H1 (cell line): ENCODE measurements around the gene NDUFB11. TPM values are rescaled to one million over a fixed set of nuclear protein-coding genes. Genes with fewer than 3 reads are reported as not detected.

Experiments used
- CTCF ChIA-PET: fragments of 300-600 bp; sonication (Branson Sonifier 250); formaldehyde crosslinking; loops from one replicate; lab custom pipeline; 2021; ENCODE audit not compliant: partially characterized antibody; lab: Charles Lee
- POLR2A ChIA-PET: fragments of 300-600 bp; sonication (Branson Sonifier 250); formaldehyde crosslinking; loops from one replicate; lab custom pipeline; 2021; ENCODE audit warnings: inconsistent platforms; ENCODE audit not compliant: partially characterized antibody; lab: Charles Lee
- DNase-seq, 2 experiments: peaks; one replicate each; pipeline versions ENCODE4 v3.0.0 to v3.0.0-alpha.2; 2010 to 2022; ENCODE audit warnings: low spot score in 2 of 2, low read depth in 1 of 2, mixed read lengths in 1 of 2
- FAIRE-seq: peaks from 2 replicates; lab custom pipeline; 2011; peaks lifted over from hg19 to GRCh38; lab: Jason Lieb, UNC
- H2AFZ ChIP-seq: 2 replicates; pipeline ENCODE4 v1.8.1; 2012; ENCODE audit warnings: low read length, inconsistent platforms
- H2AK5ac ChIP-seq: 2 replicates; pipeline ENCODE4 v1.6.1; 2013; ENCODE audit warnings: low read depth, low read length
- H2BK120ac ChIP-seq: replicated peaks from 2 replicates; pipeline ENCODE3; 2013; ENCODE audit warnings: low read depth, low read length, inconsistent platforms
- H2BK12ac ChIP-seq: 2 replicates; pipeline ENCODE4 v1.6.1; 2013; ENCODE audit warnings: low read depth, low read length
- H2BK15ac ChIP-seq: 2 replicates; pipeline ENCODE4 v1.6.1; 2013; ENCODE audit warnings: low read length
- H2BK20ac ChIP-seq: 2 replicates; pipeline ENCODE4 v1.6.1; 2013; ENCODE audit warnings: low read length
- H2BK5ac ChIP-seq: 2 replicates; pipeline ENCODE4 v1.6.1; 2013; ENCODE audit warnings: low read depth, low read length
- H3K14ac ChIP-seq: 2 replicates; pipeline ENCODE4 v1.6.1; 2013; ENCODE audit warnings: inconsistent platforms; ENCODE audit not compliant: insufficient read length
- H3K18ac ChIP-seq: 2 replicates; pipeline ENCODE4 v1.6.1; 2013; ENCODE audit warnings: low read length; ENCODE audit errors: extremely low read depth
- H3K23ac ChIP-seq: 2 replicates; pipeline ENCODE4 v1.6.1; 2013; ENCODE audit warnings: inconsistent platforms; ENCODE audit not compliant: insufficient read length
- H3K23me2 ChIP-seq: 2 replicates; pipeline ENCODE4 v1.6.1; 2013; ENCODE audit warnings: low read depth, low read length
- H3K27ac ChIP-seq: 2 replicates; pipeline ENCODE4 v1.6.1; 2011; ENCODE audit warnings: low read depth, low read length, inconsistent platforms
- H3K27me3 ChIP-seq, 4 experiments: replicated peaks in 1 of 4; 1 replicate in 1 of 4; 2 replicates in 3 of 4; pipeline versions ENCODE4 v1.6.1 to v1.8.1; 2011 to 2013; ENCODE audit warnings: low read length in 3 of 4, mild to moderate bottlenecking in 3 of 4, inconsistent platforms in 2 of 4, mixed read lengths in 2 of 4, moderate library complexity in 1 of 4; ENCODE audit not compliant: control insufficient read depth in 3 of 4, insufficient read depth in 3 of 4; ENCODE audit errors: extremely low read depth in 1 of 4
- H3K36me3 ChIP-seq, 4 experiments: 2 replicates each; pipeline versions ENCODE4 v1.6.1 to v1.8.1; 2011 to 2013; ENCODE audit warnings: mild to moderate bottlenecking in 4 of 4, low read length in 3 of 4, moderate library complexity in 2 of 4, control low read depth in 1 of 4, inconsistent platforms in 1 of 4; ENCODE audit not compliant: insufficient read depth in 4 of 4, control insufficient read depth in 2 of 4
- H3K4ac ChIP-seq: replicated peaks from 2 replicates; pipeline ENCODE3; 2013; ENCODE audit warnings: low read length, low read depth, mixed read lengths, inconsistent platforms; ENCODE audit not compliant: insufficient read length
- H3K4me1 ChIP-seq, 4 experiments: replicated peaks in 1 of 4; 1 replicate in 1 of 4; 2 replicates in 3 of 4; pipeline versions ENCODE4 v1.6.1 to v1.8.1; 2011 to 2013; ENCODE audit warnings: low read length in 3 of 4, inconsistent platforms in 2 of 4, mixed read lengths in 1 of 4; ENCODE audit not compliant: insufficient read depth in 4 of 4, control insufficient read depth in 3 of 4
- H3K4me2 ChIP-seq, 2 experiments: 2 replicates each; pipeline versions ENCODE4 v1.6.1 to v1.8.1; 2011 to 2013; ENCODE audit warnings: low read depth in 2 of 2, low read length in 2 of 2, control low read depth in 1 of 2, inconsistent platforms in 1 of 2, mild to moderate bottlenecking in 1 of 2; ENCODE audit not compliant: insufficient read depth in 1 of 2
- H3K4me3 ChIP-seq, 4 experiments: fragments of 200-600, 300-600 bp in 1 of 4; sonication (generic), shearing (Covaris generic), sonication (Bioruptor Twin) in 1 of 4; 2 replicates each; pipeline versions ENCODE4 v1.5.1 to v1.8.1; 2011 to 2016; ENCODE audit warnings: low read length in 4 of 4, low read depth in 3 of 4, control low read depth in 2 of 4, inconsistent platforms in 2 of 4, mild to moderate bottlenecking in 2 of 4, mixed read lengths in 1 of 4, moderate library complexity in 1 of 4; ENCODE audit not compliant: insufficient read depth in 2 of 4; ENCODE audit errors: extremely low read depth in 1 of 4
- H3K56ac ChIP-seq: replicated peaks from 2 replicates; pipeline ENCODE3; 2013; ENCODE audit warnings: low read depth, mild to moderate bottlenecking, mixed read lengths, low read length, inconsistent platforms; ENCODE audit not compliant: insufficient read length
- H3K79me1 ChIP-seq: 2 replicates; pipeline ENCODE4 v1.6.1; 2013; ENCODE audit warnings: low read depth, low read length, control low read depth
- H3K79me2 ChIP-seq, 2 experiments: 2 replicates each; pipeline versions ENCODE4 v1.6.1 to v1.8.1; 2012 to 2013; ENCODE audit warnings: low read length in 2 of 2, mild to moderate bottlenecking in 2 of 2, inconsistent platforms in 1 of 2; ENCODE audit not compliant: insufficient read depth in 2 of 2, control insufficient read depth in 1 of 2
- H3K9ac ChIP-seq, 4 experiments: replicated peaks in 1 of 4; 1 replicate in 1 of 4; 2 replicates in 3 of 4; pipeline versions ENCODE4 v1.6.1 to v1.8.1; 2011 to 2013; ENCODE audit warnings: low read depth in 3 of 4, low read length in 3 of 4, control low read depth in 2 of 4, mild to moderate bottlenecking in 2 of 4, moderate library complexity in 2 of 4, inconsistent platforms in 1 of 4; ENCODE audit errors: extremely low read depth in 1 of 4
- H3K9me3 ChIP-seq, 2 experiments: 2 replicates each; pipeline versions ENCODE4 v1.6.1 to v1.8.1; 2012 to 2013; ENCODE audit warnings: mild to moderate bottlenecking in 2 of 2, moderate library complexity in 2 of 2, control low read depth in 1 of 2, inconsistent platforms in 1 of 2, low read depth in 1 of 2, low read length in 1 of 2, mixed read lengths in 1 of 2; ENCODE audit not compliant: insufficient read depth in 2 of 2
- H4K20me1 ChIP-seq, 2 experiments: replicated peaks in 1 of 2; 2 replicates each; pipeline versions ENCODE3 to v1.8.1; 2011 to 2013; ENCODE audit warnings: inconsistent platforms in 2 of 2, low read length in 2 of 2, mild to moderate bottlenecking in 1 of 2; ENCODE audit not compliant: insufficient read depth in 2 of 2, control insufficient read depth in 1 of 2
- H4K5ac ChIP-seq: 2 replicates; pipeline ENCODE4 v1.6.1; 2013; ENCODE audit warnings: low read length, low read depth, mixed read lengths, inconsistent platforms; ENCODE audit not compliant: insufficient read length
- H4K8ac ChIP-seq: 2 replicates; pipeline ENCODE4 v1.8.0; 2013; ENCODE audit warnings: mild to moderate bottlenecking, moderate library complexity, low read length, inconsistent platforms; ENCODE audit not compliant: insufficient read depth; ENCODE audit errors: extremely low read depth
- H4K91ac ChIP-seq: replicated peaks from 2 replicates; pipeline ENCODE3; 2013; ENCODE audit warnings: low read length, mixed read lengths, inconsistent platforms; ENCODE audit not compliant: insufficient read length
- CHD1 ChIP-seq: IDR thresholded peaks from 2 replicates; pipeline ENCODE4 v1.6.1; 2012; ENCODE audit warnings: low read depth, low read length, improper control_type of control experiment
- GTF2F1 ChIP-seq: IDR thresholded peaks from 2 replicates; pipeline ENCODE4 v1.6.1; 2012; ENCODE audit warnings: low read depth, low read length, improper control_type of control experiment, borderline replicate concordance
- POLR2AphosphoS5 ChIP-seq: IDR thresholded peaks from 2 replicates; pipeline ENCODE4 v1.6.1; 2011; ENCODE audit warnings: low read depth, low read length
- POU5F1 ChIP-seq: IDR thresholded peaks from 2 replicates; pipeline ENCODE4 v1.6.1; 2011; ENCODE audit warnings: low read depth, mild to moderate bottlenecking, low read length, moderate library complexity
- SAP30 ChIP-seq: fragments of 300-600 bp; sonication (generic); IDR thresholded peaks from 2 replicates; pipeline ENCODE4 v1.7.1; 2012; ENCODE audit warnings: low read length, moderate library complexity, mild to moderate bottlenecking, inconsistent platforms; ENCODE audit not compliant: insufficient read depth, insufficient replicate concordance
- SP1 ChIP-seq: IDR thresholded peaks from 2 replicates; pipeline ENCODE4 v1.6.1; 2011; ENCODE audit warnings: low read depth, low read length
- WGBS, 2 experiments: shearing (Covaris generic) in 1 of 2; methylation state at CpG; one replicate each; pipeline versions ENCODE4 v1.1.6 to v1.1.7; 2013 to 2015; ENCODE audit warnings: low lambda C conversion rate in 2 of 2, mixed read lengths in 2 of 2, inconsistent platforms in 1 of 2, low coverage in 1 of 2, missing lambda C conversion rate in 1 of 2; ENCODE audit not compliant: insufficient replicate concordance in 2 of 2, insufficient coverage in 1 of 2, insufficient read length in 1 of 2; ENCODE audit errors: extremely low coverage in 1 of 2, missing lambda C conversion rate in 1 of 2; 5-methylcytosine and 5-hydroxymethylcytosine counted together
- polyA plus RNA-seq, 7 experiments: library from polyadenylated mRNA; depleted of rRNA in 3 of 7; stranded (reverse) in 5 of 7; unstranded in 2 of 7; fragments of >200 nt in 5 of 7; fragments of 200-250 nt in 2 of 7; gene quantifications; 1 replicate in 5 of 7; 2 replicates in 1 of 7; 4 replicates in 1 of 7; pipeline versions ENCODE4 v1.2.1 to v1.2.3, GENCODE V29; 2011 to 2013; ENCODE audit warnings: missing spikeins in 2 of 7, mixed read lengths in 2 of 7
- total RNA-seq: library from RNA; stranded (reverse); fragmentation: NEBNext Ultra II Directional; extraction: Animal tissue kit (Norgen Biotek cat#: 25700); gene quantifications from 2 replicates; pipeline ENCODE4 v1.2.1, GENCODE V29; 2021

NDUFB11 gene
- total and polyA plus RNA-seq, 2 of the 8 experiments (the other 6 are each of a cell fraction or from before 2014, with no cell fraction given): 120 to 131 TPM

DNA sequence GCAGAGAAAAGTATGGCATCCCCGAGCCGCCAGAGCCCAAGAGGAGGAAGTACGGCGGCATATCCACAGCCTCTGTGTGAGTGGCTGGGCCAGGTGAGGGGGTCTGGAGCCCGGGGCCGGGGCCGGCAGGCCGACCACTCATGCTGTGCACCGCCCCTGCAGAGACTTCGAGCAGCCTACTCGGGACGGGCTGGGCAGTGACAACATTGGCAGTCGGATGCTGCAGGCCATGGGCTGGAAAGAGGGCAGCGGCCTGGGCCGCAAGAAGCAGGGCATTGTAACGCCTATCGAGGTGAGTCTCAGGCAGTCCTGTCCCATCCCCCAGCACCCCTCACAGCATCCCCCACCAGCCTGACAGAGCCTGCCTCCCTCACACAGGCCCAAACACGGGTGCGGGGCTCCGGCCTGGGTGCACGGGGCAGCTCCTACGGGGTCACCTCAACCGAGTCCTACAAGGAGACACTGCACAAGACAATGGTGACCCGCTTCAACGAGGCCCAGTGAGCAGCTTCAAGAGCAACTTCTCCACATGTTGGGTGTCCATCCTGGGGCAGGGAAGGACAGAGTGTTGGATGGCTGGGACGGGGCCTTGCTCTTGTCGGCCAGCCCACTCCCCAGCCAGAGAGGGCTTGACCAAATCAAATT is 41.7 kb upstream of the NDUFB11 start:
- peaks cover 0 to 2% of the 10 kb centered on the region in 2 experiments for H4K20me1 ChIP-seq
- H2BK5ac ChIP-seq: no peak overlapping the region
- H3K23me2 ChIP-seq: peaks cover 2% of the 10 kb centered on the region; the same call in 1 of the 2 replicates
- no peak overlapping the region for H3K4ac ChIP-seq
- no peaks in the 10 kb centered on the region for H3K9me3 ChIP-seq
- H3K23ac ChIP-seq: no peak overlapping the region
- no peaks in the 10 kb centered on the region for H3K79me1 ChIP-seq
- no peak overlapping the region for H3K18ac ChIP-seq
- no peak overlapping the region for H2BK15ac ChIP-seq
- no peak for FAIRE-seq
- H2BK12ac ChIP-seq: no peak overlapping the region
- POLR2A ChIA-PET: interaction anchor here (1.2 to 2.6 kb wide), 2 partner anchors 14 to 31 kb away, joined by 4 to 9 read pairs; no protein-coding TSS in a partner anchor
- H3K4me2 ChIP-seq: no peak overlapping the region
- no peak overlapping the region for H3K9ac ChIP-seq
- peaks cover 0 to 4% (median 0%) of the 10 kb centered on the region in 4 experiments; a peak in 3 of 7 replicates for H3K4me1 ChIP-seq
- peaks cover 2 to 31% (median 17%) of the 10 kb centered on the region in 4 experiments; a peak in 6 of 8 replicates for H3K36me3 ChIP-seq
- no peak for DNase-seq
- no peak overlapping the region; the same call in 1 of the 2 replicates for H3K27ac ChIP-seq
- H4K8ac ChIP-seq: no peak overlapping the region
- TF ChIP-seq SP1 (no peak), POU5F1 (no peak), SAP30 (no peak), CHD1 (no peak), GTF2F1 (no peak), POLR2AphosphoS5 (no peak)
- no peak overlapping the region for H3K56ac ChIP-seq
- no peak overlapping the region for H2AK5ac ChIP-seq
- H2AFZ ChIP-seq: no peak overlapping the region
- H3K4me3 ChIP-seq: no peak overlapping the region
- H3K27me3 ChIP-seq: no peaks in the 10 kb centered on the region
- no peaks in the 10 kb centered on the region for H3K79me2 ChIP-seq
- no peak overlapping the region for H3K14ac ChIP-seq
- no peak overlapping the region for H2BK20ac ChIP-seq
- no peak overlapping the region for H4K91ac ChIP-seq
- H4K5ac ChIP-seq: no peak overlapping the region
- no peak overlapping the region for H2BK120ac ChIP-seq
- 93% methylated on average over 11 of the region's 27 CpGs; no CpG with 5 or more reads in 1 of the 2 experiments for WGBS, 2 experiments
- CTCF ChIA-PET: no interaction called here
